GM19193 (cell line): ENCODE results near the gene AHNAK.

Source experiments
- POLR2A ChIP-seq: IDR thresholded peaks from 4 replicates; pipeline ENCODE4 v1.6.1; 2011; ENCODE audit not compliant: insufficient read depth, insufficient read length; ENCODE audit errors: extremely low read depth

The AHNAK gene

GRCh38 chr11:62444236-62444833 lies 102.3 kb downstream of the AHNAK start:
- TF ChIP-seq POLR2A: no peak

DNA sequence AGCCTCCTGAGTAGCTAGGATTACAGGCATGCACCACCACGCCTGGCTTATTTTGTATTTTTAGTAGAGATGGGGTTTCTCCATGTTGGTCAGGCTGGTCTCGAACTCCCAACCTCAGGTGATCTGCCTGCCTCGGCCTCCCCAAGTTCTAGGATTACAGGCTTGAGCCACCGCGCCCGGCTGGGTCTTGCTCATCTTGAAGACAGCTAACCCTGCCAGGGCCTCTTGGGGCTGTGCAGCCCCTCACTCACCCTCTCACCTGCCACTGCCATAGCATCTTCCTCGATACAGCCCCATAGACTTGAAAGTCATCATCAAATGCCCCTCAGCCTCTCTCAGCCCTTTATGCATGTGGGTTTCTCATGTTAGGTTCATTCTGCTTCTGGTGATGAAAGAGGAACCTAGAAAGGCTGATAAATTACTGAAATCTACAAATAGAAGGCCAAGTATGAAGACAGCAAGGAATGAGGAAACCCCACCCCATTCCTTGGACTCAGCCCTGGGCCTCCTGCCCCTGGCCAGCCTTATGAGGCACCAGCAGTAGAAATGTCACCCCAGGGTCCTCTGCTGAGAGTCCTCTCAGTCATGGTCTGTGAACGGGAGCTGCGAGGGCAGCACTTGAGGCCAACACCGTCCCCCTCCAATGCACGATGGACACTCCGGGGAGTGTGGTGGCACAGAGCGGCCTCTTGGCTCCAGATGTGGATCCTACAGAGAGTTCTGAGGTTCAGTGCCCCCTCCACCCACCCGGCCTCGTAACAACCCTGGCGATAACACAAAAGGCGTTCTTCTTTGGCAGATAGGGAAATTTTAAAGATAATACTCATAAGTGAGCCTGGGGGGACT lies 103.0 kb downstream of the AHNAK start:
- TF ChIP-seq POLR2A: no peak

DNA sequence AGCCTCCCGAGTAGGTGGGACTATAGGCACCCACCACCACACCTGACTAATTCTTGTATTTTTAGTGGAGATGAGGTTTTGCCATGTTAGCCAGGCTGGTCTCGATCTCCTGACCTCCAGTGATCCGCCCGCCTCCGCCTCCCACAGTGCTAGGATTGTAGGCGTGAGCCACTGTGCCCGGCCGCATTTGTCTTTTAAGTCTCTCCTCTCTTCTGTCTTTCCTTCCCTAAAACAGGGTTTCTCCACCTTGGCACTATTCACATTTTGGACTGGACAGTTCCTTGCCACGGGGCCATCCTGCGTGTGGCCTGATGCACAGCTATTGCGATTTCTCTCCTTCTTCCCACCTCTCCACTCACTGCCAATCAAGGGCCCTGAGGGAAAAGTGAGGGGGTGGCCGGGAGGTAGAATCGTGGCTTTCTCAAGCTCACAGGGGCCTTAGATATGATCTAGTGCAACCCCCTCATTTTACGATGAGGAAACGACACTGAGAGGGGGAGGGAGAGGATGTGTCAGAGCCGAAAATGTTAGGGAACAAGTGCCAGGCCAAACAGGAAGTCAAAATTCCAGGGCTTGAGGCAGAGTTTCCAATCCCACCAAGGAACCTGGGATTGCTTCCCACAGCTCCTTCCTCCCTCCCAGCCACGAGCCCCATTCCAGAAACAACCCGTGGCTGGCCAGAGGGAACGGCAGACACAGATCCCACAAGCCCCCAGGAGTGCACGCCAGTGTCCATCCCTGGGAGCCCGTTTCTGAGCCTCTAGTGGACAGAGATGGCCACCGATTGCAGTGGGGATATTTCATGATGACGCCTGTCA lies 106.6 kb downstream of the AHNAK start:
- TF ChIP-seq POLR2A: no peak

GRCh38 chr11:62438641-62439040 lies 108.0 kb downstream of the AHNAK start:
- no peak for TF ChIP-seq POLR2A

- TF ChIP-seq POLR2A: no peak
These were observed 109.0 kb downstream of the AHNAK start for GRCh38 chr11:62437616-62438015.

GRCh38 chr11:62435846-62436660 lies 110.6 kb downstream of the AHNAK start:
- no peak for TF ChIP-seq POLR2A

DNA sequence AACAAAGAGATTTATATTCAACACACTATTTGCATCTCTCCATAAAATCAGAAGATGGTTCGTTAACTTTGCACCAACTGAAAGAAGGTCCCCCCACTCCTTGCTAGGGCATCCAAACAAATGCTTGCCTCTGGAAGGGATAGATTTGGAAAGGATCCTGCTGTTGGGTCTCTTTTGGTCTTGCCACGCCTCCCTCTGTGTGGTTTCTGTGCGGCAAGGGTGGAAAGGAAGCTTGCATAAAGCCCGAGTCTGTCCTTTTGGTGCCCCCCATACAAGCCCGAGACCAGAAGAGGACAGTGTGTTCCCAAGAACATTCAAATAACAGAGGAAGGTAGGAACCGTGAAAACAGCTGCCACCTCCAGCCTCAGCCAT lies 112.7 kb downstream of the AHNAK start:
- TF ChIP-seq POLR2A: no peak

GRCh38 chr11:62433141-62433903 lies 113.3 kb downstream of the AHNAK start:
- TF ChIP-seq POLR2A: no peak

DNA sequence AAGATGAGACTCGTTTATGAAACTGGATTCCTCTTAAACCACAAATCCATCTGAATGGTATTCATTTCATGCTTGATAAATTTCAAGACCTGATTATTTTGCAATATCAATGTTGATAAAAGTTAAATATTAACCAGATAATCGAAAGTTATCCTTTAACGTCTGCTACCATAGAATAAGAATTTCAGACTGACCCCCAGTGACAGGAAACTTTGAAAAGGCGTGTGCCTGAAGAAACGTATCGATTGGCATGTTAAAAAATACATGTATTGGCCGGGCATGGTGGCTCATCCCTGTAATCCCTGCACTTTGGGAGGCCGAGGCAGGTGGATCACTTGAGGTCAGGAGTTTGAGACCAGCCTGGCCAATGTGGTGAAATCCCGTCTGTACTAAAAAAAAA lies 113.9 kb downstream of the AHNAK start:
- TF ChIP-seq POLR2A: no peak

DNA sequence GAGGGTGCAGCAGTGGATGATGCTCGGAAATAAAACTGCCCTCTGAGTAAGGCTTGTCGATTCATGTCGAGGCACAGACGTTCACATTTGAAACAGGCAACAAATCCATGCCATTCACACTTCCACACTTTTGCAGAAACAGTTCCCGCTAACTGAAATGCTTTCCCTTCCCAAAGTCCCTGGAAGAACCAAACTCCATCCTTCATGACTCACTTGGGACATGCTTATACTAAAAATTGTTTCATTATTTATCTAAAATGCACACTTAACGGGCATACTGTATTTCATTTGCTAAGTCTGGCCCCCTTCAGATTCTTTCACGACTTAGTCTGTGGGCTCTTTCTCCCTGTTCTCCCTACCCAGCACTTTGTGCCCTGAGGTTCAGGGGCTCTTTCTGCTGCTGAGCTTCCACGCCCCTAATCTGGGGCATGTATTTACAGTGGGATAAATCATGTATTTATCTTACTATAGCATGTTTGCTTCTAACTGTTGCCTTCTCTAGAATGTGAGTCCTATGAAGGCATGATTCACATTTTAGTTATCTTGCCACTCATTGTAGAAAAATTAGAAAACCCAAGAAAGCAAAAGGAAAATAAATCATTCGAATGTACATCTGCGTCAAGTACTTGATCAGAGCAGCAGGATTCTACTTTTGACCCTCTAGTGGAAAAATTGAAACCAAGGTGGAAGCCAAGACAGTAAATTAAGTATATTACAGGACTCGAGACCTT lies 115.3 kb downstream of the AHNAK start:
- no peak for TF ChIP-seq POLR2A

DNA sequence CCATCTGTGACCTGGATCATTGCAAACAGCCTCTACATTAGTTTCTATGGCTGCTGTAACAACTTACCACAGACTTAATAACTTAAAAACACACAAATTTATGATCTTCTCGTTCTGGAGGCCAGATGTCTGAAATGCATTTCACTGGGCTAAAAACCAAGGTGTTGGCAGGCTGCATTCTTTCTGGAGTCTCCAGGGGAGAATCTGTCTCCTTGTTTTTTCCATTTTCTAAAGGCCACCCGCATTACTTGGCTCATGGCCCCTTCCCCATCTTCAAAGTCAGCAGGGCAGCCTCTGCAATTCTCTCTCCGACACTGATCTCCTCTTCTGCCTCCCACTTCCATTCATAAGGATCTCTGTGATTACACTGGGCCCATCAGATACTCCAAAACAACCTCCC lies 116.2 kb downstream of the AHNAK start:
- TF ChIP-seq POLR2A: no peak

GRCh38 chr11:62428871-62429560 lies 117.6 kb downstream of the AHNAK start:
- TF ChIP-seq POLR2A: no peak
